Stimulated activated naive CD8-positive, alpha-beta T cell treated with anti-CD3 and anti-CD28 coated beads, Interleukin-15, Interleukin-2, amounts not matched to agents 100 ng/mL and 50 ng/mL, for 24 hours (primary cell): Measurements from ENCODE around the gene PCDH8.

Experiments
- H3K27ac Mint-ChIP-seq: one replicate; pipeline ENCODE4 v1.8.0; 2021; ENCODE audit warnings: mild to moderate bottlenecking, mixed read lengths
- H3K27me3 Mint-ChIP-seq: one replicate; pipeline ENCODE4 v1.8.0; 2021; ENCODE audit warnings: mixed read lengths
- H3K36me3 Mint-ChIP-seq: one replicate; pipeline ENCODE4 v1.8.0; 2021; ENCODE audit warnings: low read depth, mixed read lengths
- H3K4me1 Mint-ChIP-seq: one replicate; pipeline ENCODE4 v1.8.0; 2021; ENCODE audit warnings: low read depth, mixed read lengths
- H3K4me3 Mint-ChIP-seq: one replicate; pipeline ENCODE4 v1.8.0; 2021; ENCODE audit warnings: mild to moderate bottlenecking, mixed read lengths
- H3K9me3 Mint-ChIP-seq: one replicate; pipeline ENCODE4 v1.8.0; 2021; ENCODE audit warnings: mixed read lengths

PCDH8 gene

GRCh38 chr13:52848455-52849195 lies at the start of gene PCDH8:
Gene PCDH8 (minus strand): TSS chr13:52848640. CDS start chr13:52848436, 204 bp downstream.
- peaks cover 70% of the 10 kb centered on the region for H3K27me3 Mint-ChIP-seq
- peaks cover 36% of the 10 kb centered on the region for H3K4me1 Mint-ChIP-seq
- H3K4me3 Mint-ChIP-seq, result no peak within 1 kb of the TSS
- H3K27ac Mint-ChIP-seq, result no peak within 1 kb of the TSS
- H3K36me3 Mint-ChIP-seq, result no peaks in the 10 kb centered on the region
- no peaks in the 10 kb centered on the region for H3K9me3 Mint-ChIP-seq

- H3K4me3 Mint-ChIP-seq, result no peak overlapping the region
- H3K9me3 Mint-ChIP-seq, result no peaks in the 10 kb centered on the region
- no peaks in the 10 kb centered on the region for H3K4me1 Mint-ChIP-seq
- no peak overlapping the region for H3K27ac Mint-ChIP-seq
- H3K36me3 Mint-ChIP-seq, result no peaks in the 10 kb centered on the region
- no peaks in the 10 kb centered on the region for H3K27me3 Mint-ChIP-seq
These were observed 48.6 kb upstream of the PCDH8 start for GRCh38 chr13:52896827-52897659.

- Mint-ChIP-seq H3K9me3 (no peaks in the 10 kb centered on the region), H3K27me3 (no peaks in the 10 kb centered on the region), H3K4me1 (no peaks in the 10 kb centered on the region), H3K27ac (no peak overlapping the region), H3K36me3 (no peaks in the 10 kb centered on the region), H3K4me3 (no peak overlapping the region)
These were observed 46.0 kb upstream of the PCDH8 start for GRCh38 chr13:52894413-52894812.

GRCh38 chr13:52892925-52893324 lies 44.5 kb upstream of the PCDH8 start:
- Mint-ChIP-seq H3K4me3 (no peak overlapping the region), H3K27me3 (no peaks in the 10 kb centered on the region), H3K27ac (no peak overlapping the region), H3K4me1 (no peaks in the 10 kb centered on the region), H3K36me3 (no peaks in the 10 kb centered on the region), H3K9me3 (no peaks in the 10 kb centered on the region)

- Mint-ChIP-seq H3K4me3 (no peak overlapping the region), H3K36me3 (no peaks in the 10 kb centered on the region), H3K9me3 (no peaks in the 10 kb centered on the region), H3K27ac (no peak overlapping the region), H3K27me3 (no peaks in the 10 kb centered on the region), H3K4me1 (no peaks in the 10 kb centered on the region)
These were observed 43.3 kb upstream of the PCDH8 start for GRCh38 chr13:52891706-52892105.

- Mint-ChIP-seq H3K27me3 (peaks cover 12% of the 10 kb centered on the region), H3K4me3 (no peak overlapping the region)
These were observed 38.7 kb upstream of the PCDH8 start for GRCh38 chr13:52887165-52887564.

GRCh38 chr13:52885141-52885540 lies 36.7 kb upstream of the PCDH8 start:
- no peak overlapping the region for H3K27ac Mint-ChIP-seq
- H3K4me1 Mint-ChIP-seq, result no peaks in the 10 kb centered on the region
- no peaks in the 10 kb centered on the region for H3K36me3 Mint-ChIP-seq
- H3K27me3 Mint-ChIP-seq, result peaks cover 21% of the 10 kb centered on the region
- H3K9me3 Mint-ChIP-seq, result no peaks in the 10 kb centered on the region
- H3K4me3 Mint-ChIP-seq, result no peak overlapping the region

More at GRCh38 chr13:52887165-52887564, 38.7 kb upstream of the PCDH8 start:
- no peaks in the 10 kb centered on the region for H3K4me1 Mint-ChIP-seq
- no peaks in the 10 kb centered on the region for H3K9me3 Mint-ChIP-seq
- no peak overlapping the region for H3K27ac Mint-ChIP-seq
- no peaks in the 10 kb centered on the region for H3K36me3 Mint-ChIP-seq

GRCh38 chr13:52884429-52885010 lies 36.1 kb upstream of the PCDH8 start:
- no peak overlapping the region for H3K27ac Mint-ChIP-seq
- no peaks in the 10 kb centered on the region for H3K4me1 Mint-ChIP-seq
- no peaks in the 10 kb centered on the region for H3K36me3 Mint-ChIP-seq
- no peaks in the 10 kb centered on the region for H3K9me3 Mint-ChIP-seq
- H3K27me3 Mint-ChIP-seq, result peaks cover 23% of the 10 kb centered on the region
- no peak overlapping the region for H3K4me3 Mint-ChIP-seq

- no peak overlapping the region for H3K4me3 Mint-ChIP-seq
- no peaks in the 10 kb centered on the region for H3K36me3 Mint-ChIP-seq
- no peak overlapping the region for H3K27ac Mint-ChIP-seq
- H3K27me3 Mint-ChIP-seq, result peaks cover 33% of the 10 kb centered on the region
- H3K4me1 Mint-ChIP-seq, result no peaks in the 10 kb centered on the region
- peaks cover 5% of the 10 kb centered on the region for H3K9me3 Mint-ChIP-seq
These were observed 34.3 kb upstream of the PCDH8 start for GRCh38 chr13:52882785-52883184.

- Mint-ChIP-seq H3K27ac (no peak overlapping the region), H3K27me3 (peaks cover 31% of the 10 kb centered on the region), H3K4me3 (no peak overlapping the region), H3K9me3 (peaks cover 14% of the 10 kb centered on the region), H3K4me1 (no peaks in the 10 kb centered on the region), H3K36me3 (no peaks in the 10 kb centered on the region)
These were observed 31.7 kb upstream of the PCDH8 start for GRCh38 chr13:52879950-52880741.

- H3K9me3 Mint-ChIP-seq, result peaks cover 14% of the 10 kb centered on the region
- H3K4me3 Mint-ChIP-seq, result no peak overlapping the region
- peaks cover 21% of the 10 kb centered on the region for H3K27me3 Mint-ChIP-seq
- H3K4me1 Mint-ChIP-seq, result no peaks in the 10 kb centered on the region
- H3K36me3 Mint-ChIP-seq, result no peaks in the 10 kb centered on the region
- H3K27ac Mint-ChIP-seq, result no peak overlapping the region
These were observed 30.4 kb upstream of the PCDH8 start for GRCh38 chr13:52878831-52879230.

- Mint-ChIP-seq H3K27me3 (peaks cover 12% of the 10 kb centered on the region), H3K4me1 (no peaks in the 10 kb centered on the region), H3K27ac (no peak overlapping the region), H3K36me3 (no peaks in the 10 kb centered on the region), H3K9me3 (no peaks in the 10 kb centered on the region), H3K4me3 (no peak overlapping the region)
These were observed 21.7 kb upstream of the PCDH8 start for GRCh38 chr13:52870143-52870542.

- H3K4me3 Mint-ChIP-seq, result no peak overlapping the region
- no peaks in the 10 kb centered on the region for H3K4me1 Mint-ChIP-seq
These were observed 21.2 kb upstream of the PCDH8 start for GRCh38 chr13:52869621-52870020.

GRCh38 chr13:52869050-52869449 lies 20.6 kb upstream of the PCDH8 start:
- Mint-ChIP-seq H3K4me1 (no peaks in the 10 kb centered on the region), H3K9me3 (no peaks in the 10 kb centered on the region), H3K27me3 (peaks cover 12% of the 10 kb centered on the region), H3K27ac (no peak overlapping the region), H3K4me3 (no peak overlapping the region), H3K36me3 (no peaks in the 10 kb centered on the region)

More at GRCh38 chr13:52869621-52870020, 21.2 kb upstream of the PCDH8 start:
- Mint-ChIP-seq H3K36me3 (no peaks in the 10 kb centered on the region), H3K27ac (no peak overlapping the region), H3K27me3 (peaks cover 12% of the 10 kb centered on the region), H3K9me3 (no peaks in the 10 kb centered on the region)
